IMR-90 (cell line): ENCODE measurements around the gene CYP4F22.

Source experiments
- BHLHE40 ChIP-seq: fragments of 150-350 bp; IDR thresholded peaks from 2 replicates; pipeline ENCODE4 v1.6.1; 2016; ENCODE audit warnings: mild to moderate bottlenecking, low read depth, low read length
- CEBPB ChIP-seq: IDR thresholded peaks from 2 replicates; pipeline ENCODE4 v1.6.1; 2012; ENCODE audit warnings: low read depth, low read length, improper control_type of control experiment
- CHD1 ChIP-seq: IDR thresholded peaks from 2 replicates; pipeline ENCODE4 v1.6.1; 2012; ENCODE audit warnings: low read depth, low read length, improper control_type of control experiment
- CTCF ChIP-seq: conservative IDR thresholded peaks from 2 replicates; pipeline ENCODE4 v1.5.1; 2012; ENCODE audit warnings: mild to moderate bottlenecking, low read depth, low read length, improper control_type of control experiment
- ELK1 ChIP-seq: fragments of 150-350 bp; IDR thresholded peaks from 2 replicates; pipeline ENCODE4 v1.6.1; 2016; ENCODE audit warnings: low read depth, mild to moderate bottlenecking, low read length, moderate library complexity, borderline replicate concordance
- FOS ChIP-seq: fragments of 150-350 bp; IDR thresholded peaks from 2 replicates; pipeline ENCODE4 v1.6.1; 2016; ENCODE audit warnings: low read depth, low read length
- MAFK ChIP-seq: IDR thresholded peaks from 2 replicates; pipeline ENCODE4 v1.6.1; 2012; ENCODE audit warnings: low read depth, low read length, improper control_type of control experiment
- MAZ ChIP-seq: IDR thresholded peaks from 2 replicates; pipeline ENCODE4 v1.6.1; 2012; ENCODE audit warnings: low read depth, mild to moderate bottlenecking, low read length, improper control_type of control experiment, moderate library complexity, borderline replicate concordance
- MXI1 ChIP-seq: IDR thresholded peaks from 2 replicates; pipeline ENCODE4 v1.6.1; 2012; ENCODE audit warnings: low read depth, mild to moderate bottlenecking, low read length, moderate library complexity, borderline replicate concordance
- NFE2L2 ChIP-seq: fragments of 150-350 bp; IDR thresholded peaks from 2 replicates; pipeline ENCODE4 v1.6.1; 2016; ENCODE audit warnings: low read depth, mild to moderate bottlenecking, low read length
- POLR2A ChIP-seq: IDR thresholded peaks from 2 replicates; pipeline ENCODE4 v1.6.1; 2012; ENCODE audit warnings: mild to moderate bottlenecking, low read depth, low read length
- RAD21 ChIP-seq: IDR thresholded peaks from 2 replicates; pipeline ENCODE4 v1.6.1; 2012; ENCODE audit warnings: low read length, improper control_type of control experiment
- RFX5 ChIP-seq: IDR thresholded peaks from 2 replicates; pipeline ENCODE4 v1.8.0; 2012; ENCODE audit warnings: low read depth, mild to moderate bottlenecking, low read length, moderate library complexity
- SMC3 ChIP-seq: fragments of 150-350 bp; IDR thresholded peaks from 2 replicates; pipeline ENCODE4 v1.6.1; 2016; ENCODE audit warnings: low read depth, mild to moderate bottlenecking, antibody characterized with exemption, low read length, moderate library complexity

DNA sequence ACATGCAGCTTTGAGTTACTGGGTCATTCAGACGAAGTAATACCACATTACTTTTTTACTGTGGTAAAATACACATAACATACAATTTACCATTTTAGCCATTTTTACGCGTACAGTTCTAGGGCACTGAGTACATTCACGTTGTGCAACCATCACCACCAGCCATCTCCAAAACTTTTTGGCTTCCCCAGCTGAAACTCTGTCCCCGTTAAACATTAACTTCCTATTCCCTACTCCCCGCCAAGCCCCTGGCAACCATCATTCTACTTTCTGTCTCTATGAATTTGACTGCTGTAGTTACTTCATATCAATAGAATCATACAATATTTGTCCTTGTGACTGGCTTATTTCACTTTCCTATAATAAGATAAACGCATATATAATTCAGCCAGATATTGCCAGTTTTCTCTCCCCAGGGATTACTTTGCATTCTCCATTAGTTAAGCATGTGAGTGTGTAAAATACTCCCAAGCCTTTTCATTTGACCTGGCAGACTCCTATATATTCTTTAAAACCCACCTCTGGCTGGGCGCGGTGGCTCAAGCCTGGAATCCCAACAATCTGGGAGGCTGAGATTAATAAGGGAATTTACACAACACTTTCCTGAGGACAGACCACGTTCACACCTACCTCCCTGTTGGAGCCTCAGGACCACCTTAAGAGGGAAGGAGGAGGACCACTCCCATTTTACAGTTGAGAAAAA is 10.0 kb upstream of the CYP4F22 start:
- TF ChIP-seq CTCF: no peak
- TF ChIP-seq POLR2A: no peak
- no peak for TF ChIP-seq ELK1
- TF ChIP-seq MXI1: no peak
- TF ChIP-seq SMC3: no peak
- TF ChIP-seq MAFK: no peak
- no peak for TF ChIP-seq CEBPB
- no peak for TF ChIP-seq RFX5
- no peak for TF ChIP-seq CHD1
- TF ChIP-seq RAD21: no peak
- TF ChIP-seq MAZ: no peak
- no peak for TF ChIP-seq BHLHE40
- TF ChIP-seq NFE2L2: no peak
- no peak for TF ChIP-seq FOS
